AG08396 (cell line): ENCODE data around the gene RNF150.

Experiments
- DNase-seq: peaks from one replicate; pipeline ENCODE4 v3.0.0; 2012; ENCODE audit warnings: low spot score, mixed read lengths

Gene RNF150

GRCh38 chr4:141131723-141132071 lies 1.6 kb downstream of the RNF150 start:
- DNase-seq: no peak

- no peak for DNase-seq
Measured at GRCh38 chr4:141130947-141131605, 2.2 kb downstream of the RNF150 start.

GRCh38 chr4:141127884-141128283 lies 5.4 kb downstream of the RNF150 start:
- DNase-seq: no peak

- DNase-seq: no peak
Measured at GRCh38 chr4:141126769-141127168, 6.5 kb downstream of the RNF150 start.

GRCh38 chr4:141124224-141124623 lies 9.0 kb downstream of the RNF150 start:
- no peak for DNase-seq

GRCh38 chr4:141121768-141122454 lies 11.4 kb downstream of the RNF150 start:
- no peak for DNase-seq

GRCh38 chr4:141121101-141121500 lies 12.2 kb downstream of the RNF150 start:
- DNase-seq: no peak

GRCh38 chr4:141120036-141120593 lies 13.2 kb downstream of the RNF150 start:
- DNase-seq: no peak

- no peak for DNase-seq
Measured at GRCh38 chr4:141119071-141119470, 14.2 kb downstream of the RNF150 start.

- DNase-seq: no peak
Measured at GRCh38 chr4:141118381-141118780, 14.9 kb downstream of the RNF150 start.

- DNase-seq: no peak
Measured at GRCh38 chr4:141117935-141118334, 15.3 kb downstream of the RNF150 start.

GRCh38 chr4:141109983-141110382 lies 23.3 kb downstream of the RNF150 start:
- DNase-seq: no peak

- no peak for DNase-seq
Measured at GRCh38 chr4:141107927-141108326, 25.3 kb downstream of the RNF150 start.

GRCh38 chr4:141102367-141102766 lies 30.9 kb downstream of the RNF150 start:
- no peak for DNase-seq

- DNase-seq: no peak
Measured at GRCh38 chr4:141101511-141101910, 31.8 kb downstream of the RNF150 start.

GRCh38 chr4:141099326-141099725 lies 33.9 kb downstream of the RNF150 start:
- peak; percentile 12 for DNase-seq

GRCh38 chr4:141098163-141098562 lies 35.1 kb downstream of the RNF150 start:
- DNase-seq: no peak

GRCh38 chr4:141090473-141090872 lies 42.8 kb downstream of the RNF150 start:
- DNase-seq: no peak

GRCh38 chr4:141081921-141082395 lies 51.3 kb downstream of the RNF150 start:
- no peak for DNase-seq

- DNase-seq: no peak
Measured at GRCh38 chr4:141080668-141081067, 52.6 kb downstream of the RNF150 start.

GRCh38 chr4:141079393-141079930 lies 53.8 kb downstream of the RNF150 start:
- no peak for DNase-seq

- no peak for DNase-seq
Measured at GRCh38 chr4:141078871-141079270, 54.4 kb downstream of the RNF150 start.

GRCh38 chr4:141077611-141078225 lies 55.6 kb downstream of the RNF150 start:
- no peak for DNase-seq
